ENCODE data around the gene ABCC3.

The ABCC3 gene

GRCh38 chr17:50608700-50609379 lies 25.8 kb upstream of the ABCC3 start:
- no peak for DNase-seq

GRCh38 chr17:50609380-50610074 lies 25.2 kb upstream of the ABCC3 start:
- no peak for DNase-seq

- DNase-seq = no peak
Observed at GRCh38 chr17:50611634-50612033, 23.0 kb upstream of the ABCC3 start.

GRCh38 chr17:50612281-50612680 lies 22.4 kb upstream of the ABCC3 start:
- no peak for DNase-seq

GRCh38 chr17:50613007-50613992 lies 21.4 kb upstream of the ABCC3 start:
- no peak for DNase-seq

GRCh38 chr17:50614471-50615051 lies 20.1 kb upstream of the ABCC3 start:
- DNase-seq = no peak

GRCh38 chr17:50615828-50616227 lies 18.9 kb upstream of the ABCC3 start:
- no peak for DNase-seq

GRCh38 chr17:50618300-50618699 lies 16.4 kb upstream of the ABCC3 start:
- no peak for DNase-seq

GRCh38 chr17:50618941-50619340 lies 15.7 kb upstream of the ABCC3 start:
- DNase-seq = no peak

GRCh38 chr17:50619489-50619888 lies 15.2 kb upstream of the ABCC3 start:
- no peak for DNase-seq

- DNase-seq = no peak
Observed at GRCh38 chr17:50620237-50620636, 14.4 kb upstream of the ABCC3 start.

GRCh38 chr17:50620858-50621257 lies 13.8 kb upstream of the ABCC3 start:
- no peak for DNase-seq

GRCh38 chr17:50621574-50622031 lies 13.1 kb upstream of the ABCC3 start:
- DNase-seq = no peak

GRCh38 chr17:50624321-50624934 lies 10.3 kb upstream of the ABCC3 start:
- DNase-seq = no peak

- no peak for DNase-seq
Observed at GRCh38 chr17:50625032-50625871, 9.4 kb upstream of the ABCC3 start.

- peak; percentile 74 for DNase-seq
Observed at GRCh38 chr17:50626037-50626574, 8.6 kb upstream of the ABCC3 start.

- no peak for DNase-seq
Observed at GRCh38 chr17:50627036-50627781, 7.5 kb upstream of the ABCC3 start.

GRCh38 chr17:50627782-50628601 lies 6.7 kb upstream of the ABCC3 start:
- DNase-seq = no peak

- DNase-seq = peak; percentile 15
Observed at GRCh38 chr17:50629902-50630301, 4.8 kb upstream of the ABCC3 start.

Measured in right hindlimb (tissue), 1 donor.